ENCODE results near the gene PIGV.
"Not testable (repeated sequence)": the region's sequence is repeated elsewhere in the genome, so short reads cannot be mapped to it uniquely, and the experiment has no call there.

Gene PIGV

GRCh38 chr1:26790551-26790953 is 2.8 kb downstream of the PIGV start:
- H3K4me3 ChIP-seq (replicated peaks in 1 of 2; ENCODE audit: low read depth in 2 of 2, low read length in 2 of 2), result no peak overlapping the region
- TF ChIP-seq CTCF (IDR thresholded peaks at IDR 0.05; ENCODE audit: low read depth, low read length), result no peak
- DNase-seq (ENCODE audit: low read depth in 2 of 2), result no peak

- DNase-seq (ENCODE audit: low read depth in 2 of 2), result no peak
- no peak for TF ChIP-seq CTCF (IDR thresholded peaks at IDR 0.05; ENCODE audit: low read depth, low read length)
- H3K4me3 ChIP-seq (replicated peaks in 1 of 2; ENCODE audit: low read depth in 2 of 2, low read length in 2 of 2), result no peak overlapping the region
Observed at GRCh38 chr1:26791148-26791547, 3.4 kb downstream of the PIGV start.

GRCh38 chr1:26791626-26792025 is 3.9 kb downstream of the PIGV start:
- TF ChIP-seq CTCF (IDR thresholded peaks at IDR 0.05; ENCODE audit: low read depth, low read length), result no peak

GRCh38 chr1:26792924-26793323 is 5.2 kb downstream of the PIGV start:
- no peak for TF ChIP-seq CTCF (IDR thresholded peaks at IDR 0.05; ENCODE audit: low read depth, low read length)
- no peak overlapping the region for H3K4me3 ChIP-seq (replicated peaks in 1 of 2; ENCODE audit: low read depth in 2 of 2, low read length in 2 of 2)
- DNase-seq (ENCODE audit: low read depth in 2 of 2), result no peak

More at GRCh38 chr1:26791626-26792025, 3.9 kb downstream of the PIGV start:
- DNase-seq (ENCODE audit: low read depth in 2 of 2), result no peak
- H3K4me3 ChIP-seq (replicated peaks in 1 of 2; ENCODE audit: low read depth in 2 of 2, low read length in 2 of 2), result no peak overlapping the region

- no peak overlapping the region for H3K4me3 ChIP-seq (replicated peaks in 1 of 2; ENCODE audit: low read depth in 2 of 2, low read length in 2 of 2)
- no peak for TF ChIP-seq CTCF (IDR thresholded peaks at IDR 0.05; ENCODE audit: low read depth, low read length)
- no peak for DNase-seq (ENCODE audit: low read depth in 2 of 2)
Observed at GRCh38 chr1:26794391-26794790, 6.6 kb downstream of the PIGV start.

GRCh38 chr1:26797627-26798026 is 9.9 kb downstream of the PIGV start:
- peak; percentile 39 to 55 for DNase-seq (ENCODE audit: low read depth in 2 of 2)
- no peak overlapping the region for H3K4me3 ChIP-seq (replicated peaks in 1 of 2; ENCODE audit: low read depth in 2 of 2, low read length in 2 of 2)
- no peak for TF ChIP-seq CTCF (IDR thresholded peaks at IDR 0.05; ENCODE audit: low read depth, low read length)

GRCh38 chr1:26799479-26800142 is 11.9 kb downstream of the PIGV start:
- H3K4me3 ChIP-seq (replicated peaks in 1 of 2; ENCODE audit: low read depth in 2 of 2, low read length in 2 of 2), result peak overlapping the region in 1 of 2 donors; percentile 2
- peak; percentile 73 to 96 for DNase-seq (ENCODE audit: low read depth in 2 of 2)
- no peak for TF ChIP-seq CTCF (IDR thresholded peaks at IDR 0.05; ENCODE audit: low read depth, low read length)

- not testable (repeated sequence) for H3K4me3 ChIP-seq (replicated peaks in 1 of 2; ENCODE audit: low read depth in 2 of 2, low read length in 2 of 2); DNase-seq (ENCODE audit: low read depth in 2 of 2)
Observed at GRCh38 chr1:26803932-26804331, 16.2 kb downstream of the PIGV start.

Measured in cardiac fibroblast (primary cell).